ENCODE data around the gene ADPRM. TPM values are rescaled to one million over a fixed set of nuclear protein-coding genes. Genes with fewer than 3 reads are reported as not detected.

The ADPRM gene
- total RNA-seq, 2 donors from 2014 or later: 6.8 to 8.9 TPM

GRCh38 chr17:10751563-10751962, 54.2 kb downstream of the ADPRM start:
- TF ChIP-seq, protein P1, sequence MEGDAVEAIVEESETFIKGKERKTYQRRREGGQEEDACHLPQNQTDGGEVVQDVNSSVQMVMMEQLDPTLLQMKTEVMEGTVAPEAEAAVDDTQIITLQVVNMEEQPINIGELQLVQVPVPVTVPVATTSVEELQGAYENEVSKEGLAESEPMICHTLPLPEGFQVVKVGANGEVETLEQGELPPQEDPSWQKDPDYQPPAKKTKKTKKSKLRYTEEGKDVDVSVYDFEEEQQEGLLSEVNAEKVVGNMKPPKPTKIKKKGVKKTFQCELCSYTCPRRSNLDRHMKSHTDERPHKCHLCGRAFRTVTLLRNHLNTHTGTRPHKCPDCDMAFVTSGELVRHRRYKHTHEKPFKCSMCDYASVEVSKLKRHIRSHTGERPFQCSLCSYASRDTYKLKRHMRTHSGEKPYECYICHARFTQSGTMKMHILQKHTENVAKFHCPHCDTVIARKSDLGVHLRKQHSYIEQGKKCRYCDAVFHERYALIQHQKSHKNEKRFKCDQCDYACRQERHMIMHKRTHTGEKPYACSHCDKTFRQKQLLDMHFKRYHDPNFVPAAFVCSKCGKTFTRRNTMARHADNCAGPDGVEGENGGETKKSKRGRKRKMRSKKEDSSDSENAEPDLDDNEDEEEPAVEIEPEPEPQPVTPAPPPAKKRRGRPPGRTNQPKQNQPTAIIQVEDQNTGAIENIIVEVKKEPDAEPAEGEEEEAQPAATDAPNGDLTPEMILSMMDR (conservative IDR thresholded peaks at IDR 0.05): no peak
- H3K27ac ChIP-seq (ENCODE audit: low read depth, low read length): peak overlapping the region; percentile 57
- Mint-ChIP-seq H3K36me3 (ENCODE audit: low read depth) (no peaks in the 10 kb centered on the region), H3K4me3 (no peak overlapping the region), H3K27me3 (ENCODE audit: insufficient read depth) (peaks cover 5% of the 10 kb centered on the region), H3K27ac (no peak overlapping the region), H3K9me3 (no peaks in the 10 kb centered on the region), H3K4me1 (peaks cover 18% of the 10 kb centered on the region)
- 67 to 89% methylated on average over 2 to 3 of the region's 3 CpGs for WGBS, 2 experiments (ENCODE audit: insufficient coverage in 1 of 2, insufficient read length in 1 of 2)
- H3K36me3 ChIP-seq (ENCODE audit: control insufficient read depth, insufficient read depth, low read length): no peaks in the 10 kb centered on the region
- DNase-seq: no peak
- H3K9me3 ChIP-seq (ENCODE audit: control insufficient read depth, low read length): no peaks in the 10 kb centered on the region
- no peaks in the 10 kb centered on the region for H3K27me3 ChIP-seq (ENCODE audit: control insufficient read depth, insufficient read depth, low read length, poor library complexity, severe bottlenecking)
- H3K4me3 ChIP-seq (ENCODE audit: low read length): no peak overlapping the region
- no peak overlapping the region for H3K9ac ChIP-seq (ENCODE audit: extremely low read depth, low read length, poor library complexity, severe bottlenecking)
- no peaks in the 10 kb centered on the region for H3K4me1 ChIP-seq (ENCODE audit: control insufficient read depth, insufficient read depth, low read length)

DNA sequence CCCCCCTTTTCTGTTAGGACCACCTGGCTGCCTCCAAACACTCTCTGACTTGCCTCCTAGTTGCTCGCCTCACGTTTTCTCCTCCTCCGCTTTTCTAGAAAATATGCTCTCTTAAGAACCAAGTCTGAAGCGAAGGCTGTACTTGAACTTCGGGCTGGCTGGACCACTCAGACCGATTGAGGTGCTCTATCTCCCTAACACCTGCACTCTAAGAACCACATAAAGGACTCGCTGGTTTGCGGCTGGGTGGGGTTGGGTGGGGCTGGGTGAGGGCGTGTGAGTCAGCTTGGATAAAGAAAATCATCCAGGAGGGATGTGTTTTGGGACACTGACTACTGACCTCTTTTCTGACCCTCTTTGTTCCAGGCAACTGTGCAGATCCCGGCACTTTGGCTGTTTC, 55.3 kb downstream of the ADPRM start:
- Histone ChIP-seq H3K27me3 (ENCODE audit: control insufficient read depth, insufficient read depth, low read length, poor library complexity, severe bottlenecking) (no peaks in the 10 kb centered on the region), H3K9ac (ENCODE audit: extremely low read depth, low read length, poor library complexity, severe bottlenecking) (no peak overlapping the region), H3K9me3 (ENCODE audit: control insufficient read depth, low read length) (no peaks in the 10 kb centered on the region), H3K4me3 (ENCODE audit: low read length) (no peak overlapping the region), H3K4me1 (ENCODE audit: control insufficient read depth, insufficient read depth, low read length) (no peaks in the 10 kb centered on the region), H3K36me3 (ENCODE audit: control insufficient read depth, insufficient read depth, low read length) (no peaks in the 10 kb centered on the region), H3K27ac (ENCODE audit: low read depth, low read length) (no peak overlapping the region)
- H3K9me3 Mint-ChIP-seq: no peaks in the 10 kb centered on the region
- no peak for DNase-seq
- no peak overlapping the region for H3K27ac Mint-ChIP-seq
- no peaks in the 10 kb centered on the region for H3K36me3 Mint-ChIP-seq (ENCODE audit: low read depth)
- peaks cover 2% of the 10 kb centered on the region for H3K27me3 Mint-ChIP-seq (ENCODE audit: insufficient read depth)
- 87 to 94% methylated on average over 5 to 9 of the region's 10 CpGs for WGBS, 2 experiments (ENCODE audit: insufficient coverage in 1 of 2, insufficient read length in 1 of 2)
- H3K4me3 Mint-ChIP-seq: no peak overlapping the region
- peaks cover 28% of the 10 kb centered on the region for H3K4me1 Mint-ChIP-seq
- TF ChIP-seq, protein P1 (conservative IDR thresholded peaks at IDR 0.05): no peak

DNA sequence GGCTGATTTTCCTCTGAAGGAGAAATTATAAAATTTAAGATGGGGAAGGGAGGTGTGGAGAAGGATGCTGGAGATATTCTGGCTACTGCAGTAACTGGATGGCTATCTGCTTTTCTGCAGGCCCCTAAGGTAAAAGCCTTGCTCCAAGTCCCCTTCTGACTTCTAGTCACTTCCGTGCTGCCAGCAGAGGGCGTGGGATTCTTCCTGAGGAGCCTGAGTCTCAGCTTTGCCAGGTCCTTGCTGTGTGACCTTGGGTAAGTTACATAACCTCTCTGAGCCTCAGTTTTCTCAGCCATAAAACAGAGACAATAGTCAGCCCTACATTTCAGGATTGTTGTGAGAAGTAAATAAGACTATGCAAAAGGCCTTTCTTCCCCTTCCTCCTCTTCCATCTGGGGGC, 56.7 kb downstream of the ADPRM start:
- H3K4me1 ChIP-seq (ENCODE audit: control insufficient read depth, insufficient read depth, low read length): no peaks in the 10 kb centered on the region
- Mint-ChIP-seq H3K9me3 (no peaks in the 10 kb centered on the region), H3K27ac (no peak overlapping the region), H3K36me3 (ENCODE audit: low read depth) (no peaks in the 10 kb centered on the region), H3K4me3 (no peak overlapping the region), H3K4me1 (peaks cover 32% of the 10 kb centered on the region), H3K27me3 (ENCODE audit: insufficient read depth) (peaks cover 4% of the 10 kb centered on the region)
- no peak overlapping the region for H3K4me3 ChIP-seq (ENCODE audit: low read length)
- peak; percentile 94 for DNase-seq
- WGBS, 2 experiments (ENCODE audit: insufficient coverage in 1 of 2, insufficient read length in 1 of 2): 13 to 47% methylated on average over 2 of the region's 2 CpGs
- H3K27me3 ChIP-seq (ENCODE audit: control insufficient read depth, insufficient read depth, low read length, poor library complexity, severe bottlenecking): no peaks in the 10 kb centered on the region
- H3K36me3 ChIP-seq (ENCODE audit: control insufficient read depth, insufficient read depth, low read length): no peaks in the 10 kb centered on the region
- H3K9ac ChIP-seq (ENCODE audit: extremely low read depth, low read length, poor library complexity, severe bottlenecking): no peak overlapping the region
- H3K9me3 ChIP-seq (ENCODE audit: control insufficient read depth, low read length): no peaks in the 10 kb centered on the region
- TF ChIP-seq, protein P1 (conservative IDR thresholded peaks at IDR 0.05): peak; percentile 72
- H3K27ac ChIP-seq (ENCODE audit: low read depth, low read length): no peak overlapping the region

Measured in endodermal cell (in vitro differentiated cells).